Measurements from ENCODE around the gene TBC1D24.

- TF ChIP-seq CTCF (conservative IDR thresholded peaks at IDR 0.05 in 1 of 2, IDR thresholded peaks at IDR 0.05 in 1 of 2; ENCODE audit: low read depth in 1 of 2, low read length in 2 of 2) (no peak), EZH2 (IDR thresholded peaks at IDR 0.05; ENCODE audit: low read length, missing control alignments) (no peak)
These were observed at the start of gene TBC1D24 for GRCh38 chr16:2474877-2475412.
